Right atrium auricular region (tissue), 2 donors: ENCODE data around the gene SLIT3. TPM values are rescaled to one million over a fixed set of nuclear protein-coding genes. Genes with fewer than 3 reads are reported as not detected.
"Not testable (repeated sequence)": the region's sequence is repeated elsewhere in the genome, so short reads cannot be mapped to it uniquely, and the experiment has no call there.

Experiments
- DNase-seq: peaks from one replicate; pipeline ENCODE4 v3.0.0-alpha.2; 2019; ENCODE audit warnings: low spot score
- H3K27ac ChIP-seq, 2 donors: fragments of 200-600 bp; sonication (generic); 1 replicate in 1 of 2; 2 replicates in 1 of 2; pipeline ENCODE4 v1.5.1; 2016 to 2019
- H3K27me3 ChIP-seq, 2 donors: fragments of 200-600 bp; sonication (generic); one replicate each; pipeline versions ENCODE4 v1.5.1 to v1.6.0; 2017 to 2019
- H3K36me3 ChIP-seq: fragments of 200-600 bp; sonication (generic); one replicate; pipeline ENCODE4 v1.5.1; 2016
- H3K4me1 ChIP-seq, 2 donors: fragments of 200-600 bp; sonication (generic); one replicate each; pipeline versions ENCODE4 v1.5.1 to v1.6.0; 2017 to 2019
- H3K4me3 ChIP-seq, 2 donors: fragments of 200-600 bp; sonication (generic); 1 replicate in 1 of 2; 2 replicates in 1 of 2; pipeline ENCODE4 v1.5.1; 2017 to 2019; ENCODE audit warnings: mild to moderate bottlenecking in 1 of 2, moderate library complexity in 1 of 2
- H3K9me3 ChIP-seq, 2 donors: fragments of 200-600 bp; sonication (generic); one replicate each; pipeline ENCODE4 v1.5.1; 2019
- CTCF ChIP-seq, 2 donors: fragments of 200-600 bp; sonication (generic); IDR thresholded peaks; one replicate each; pipeline ENCODE4 v1.5.1; 2019; ENCODE audit warnings: antibody characterized with exemption in 2 of 2
- total RNA-seq, 2 donors: library from RNA; depleted of rRNA; stranded (reverse); fragments of >200 nt; gene quantifications; one replicate each; pipeline ENCODE4 v1.1.0, GENCODE V29; 2016

Gene SLIT3
- total RNA-seq, 2 donors from 2014 or later, result 66.1 to 85.8 TPM

- no peak for DNase-seq
- Histone ChIP-seq H3K4me3 (no peak overlapping the region), H3K4me1 (peaks cover 0 to 11% of the 10 kb centered on the region in 2 donors), H3K36me3 (no peaks in the 10 kb centered on the region), H3K9me3 (no peaks in the 10 kb centered on the region), H3K27ac (no peak overlapping the region), H3K27me3 (no peaks in the 10 kb centered on the region)
- TF ChIP-seq CTCF (IDR thresholded peaks at IDR 0.05), result no peak
These were observed 652.9 kb downstream of the SLIT3 start for GRCh38 chr5:168648016-168648415.

- no peaks in the 10 kb centered on the region for H3K36me3 ChIP-seq
- no peaks in the 10 kb centered on the region for H3K27me3 ChIP-seq
- H3K9me3 ChIP-seq, result no peaks in the 10 kb centered on the region
- no peak for TF ChIP-seq CTCF (IDR thresholded peaks at IDR 0.05)
- no peak overlapping the region for H3K27ac ChIP-seq
- no peak overlapping the region for H3K4me3 ChIP-seq
- H3K4me1 ChIP-seq, result peaks cover 0 to 11% of the 10 kb centered on the region in 2 donors
- no peak for DNase-seq
These were observed 653.9 kb downstream of the SLIT3 start for GRCh38 chr5:168647083-168647482.

DNA sequence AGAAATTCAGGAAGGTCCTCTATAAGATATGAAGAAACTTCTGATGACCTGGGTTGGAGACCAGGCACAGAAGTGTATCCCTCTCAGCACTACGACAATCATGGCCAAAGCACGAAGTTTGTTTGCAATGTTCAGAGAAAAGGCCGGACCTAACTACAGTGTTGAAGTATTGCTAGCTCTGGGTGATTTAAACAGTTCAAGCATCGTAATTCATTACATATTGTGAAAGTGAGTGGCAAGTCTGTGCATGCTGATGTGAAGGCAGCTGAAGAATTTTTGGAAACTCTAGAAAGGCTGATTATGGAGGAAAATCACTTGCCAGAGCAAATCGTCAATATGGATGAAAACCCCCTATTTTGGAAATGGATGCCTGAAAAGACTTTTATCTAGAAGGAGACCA, 654.6 kb downstream of the SLIT3 start:
- H3K27ac ChIP-seq, result no peak overlapping the region
- no peaks in the 10 kb centered on the region for H3K9me3 ChIP-seq
- H3K36me3 ChIP-seq, result no peaks in the 10 kb centered on the region
- no peak for DNase-seq
- H3K4me1 ChIP-seq, result peaks cover 0 to 5% of the 10 kb centered on the region in 2 donors
- no peaks in the 10 kb centered on the region for H3K27me3 ChIP-seq
- TF ChIP-seq CTCF (IDR thresholded peaks at IDR 0.05), result no peak
- no peak overlapping the region for H3K4me3 ChIP-seq

DNA sequence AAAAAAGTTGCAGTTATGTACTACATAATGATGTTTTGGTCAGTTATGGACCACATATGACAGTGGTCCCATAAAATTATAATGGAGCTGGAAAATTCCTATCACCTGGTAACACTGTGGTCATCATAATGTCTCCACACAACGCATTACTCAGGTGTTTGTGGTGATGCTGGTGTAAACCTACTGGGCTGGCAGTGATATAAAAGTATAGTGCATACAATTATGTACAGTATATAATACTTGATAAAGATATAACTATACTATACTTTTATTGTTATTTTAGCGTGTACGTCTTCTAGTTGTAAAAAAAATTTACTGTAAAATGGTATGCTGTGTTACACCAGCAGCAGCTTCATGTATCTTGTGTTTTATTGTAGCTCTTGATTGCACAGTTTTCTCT, 655.7 kb downstream of the SLIT3 start:
- H3K27me3 ChIP-seq, result no peaks in the 10 kb centered on the region
- H3K36me3 ChIP-seq, result no peaks in the 10 kb centered on the region
- H3K4me3 ChIP-seq, result no peak overlapping the region
- no peaks in the 10 kb centered on the region for H3K9me3 ChIP-seq
- no peak for TF ChIP-seq CTCF (IDR thresholded peaks at IDR 0.05)
- no peak for DNase-seq
- H3K4me1 ChIP-seq, result no peaks in the 10 kb centered on the region
- no peak overlapping the region for H3K27ac ChIP-seq

GRCh38 chr5:168642019-168642418, 658.9 kb downstream of the SLIT3 start:
- TF ChIP-seq CTCF (IDR thresholded peaks at IDR 0.05), result no peak
- H3K36me3 ChIP-seq, result no peaks in the 10 kb centered on the region
- no peaks in the 10 kb centered on the region for H3K4me1 ChIP-seq
- no peak overlapping the region for H3K4me3 ChIP-seq
- no peak overlapping the region for H3K27ac ChIP-seq
- H3K9me3 ChIP-seq, result no peaks in the 10 kb centered on the region
- no peaks in the 10 kb centered on the region for H3K27me3 ChIP-seq
- DNase-seq, result no peak

DNA sequence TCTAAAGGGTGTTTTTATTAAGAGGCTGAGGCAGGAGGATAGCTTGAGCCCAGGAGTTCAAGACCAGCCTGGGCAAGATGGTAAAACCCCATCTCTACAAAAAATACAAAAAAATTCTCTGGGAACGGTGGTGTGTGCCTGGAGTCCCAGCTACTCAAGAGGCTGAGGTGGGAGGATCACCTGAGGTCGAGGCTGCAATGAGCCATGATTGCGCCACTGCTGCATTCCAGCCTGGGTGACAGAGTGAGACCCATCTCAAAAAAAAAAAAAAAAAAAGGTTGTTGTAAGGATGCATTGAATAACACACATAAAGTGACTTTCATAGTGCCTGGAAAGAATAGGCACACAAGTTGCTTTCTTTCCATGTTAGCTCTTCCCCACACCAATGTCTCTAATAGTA, 662.1 kb downstream of the SLIT3 start:
- H3K4me3 ChIP-seq, H3K4me1 ChIP-seq, H3K27ac ChIP-seq, H3K9me3 ChIP-seq, H3K27me3 ChIP-seq, DNase-seq, H3K36me3 ChIP-seq: not testable (repeated sequence)
